ENCODE data around the gene STK11IP.
A peak's percentile ranks its signal among the peaks of the same experiment; 100 is the strongest.

STK11IP gene

DNA sequence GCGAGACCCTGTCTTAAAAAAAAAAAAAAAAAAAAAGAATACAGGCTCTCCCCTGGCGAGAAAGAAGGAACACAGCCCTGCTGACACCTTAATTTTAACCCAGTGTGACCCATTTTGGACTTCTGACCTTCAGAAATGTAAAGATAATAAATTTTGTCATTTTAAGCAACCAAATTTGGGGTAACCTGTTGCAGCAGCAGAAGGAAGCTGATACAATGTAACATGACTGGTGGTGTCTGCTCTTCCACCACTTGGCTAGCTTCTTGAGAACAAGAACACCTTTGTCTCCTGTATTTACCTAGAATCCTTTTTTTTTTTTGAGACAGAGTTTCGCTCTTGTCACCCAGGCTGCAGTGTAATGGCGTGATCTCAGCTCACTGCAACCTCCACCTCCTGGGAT, 6.6 kb upstream of the STK11IP start:
- no peak for DNase-seq

DNA sequence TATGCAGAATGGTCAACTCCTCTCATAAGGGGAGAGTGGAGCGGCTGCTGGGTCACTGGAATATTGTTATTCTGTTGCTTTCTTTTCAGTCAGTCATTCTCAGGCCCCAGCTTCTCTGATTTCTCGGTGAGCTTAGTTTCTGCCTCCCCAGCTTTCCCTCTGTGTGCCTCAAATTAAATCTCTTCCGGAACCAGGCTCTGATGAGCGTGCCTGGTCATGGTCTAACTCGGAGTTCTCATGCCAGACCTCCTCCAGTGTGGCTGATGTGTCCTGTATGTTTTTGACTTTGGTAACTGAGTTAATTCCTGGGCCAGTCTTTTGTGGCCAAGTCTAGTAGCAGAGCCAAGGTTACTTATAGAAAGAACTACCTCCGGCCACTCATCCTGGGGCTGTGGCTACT, 4.9 kb upstream of the STK11IP start:
- no peak for DNase-seq

- no peak for DNase-seq
Observed at GRCh38 chr2:219593154-219593553, 4.5 kb upstream of the STK11IP start.

DNA sequence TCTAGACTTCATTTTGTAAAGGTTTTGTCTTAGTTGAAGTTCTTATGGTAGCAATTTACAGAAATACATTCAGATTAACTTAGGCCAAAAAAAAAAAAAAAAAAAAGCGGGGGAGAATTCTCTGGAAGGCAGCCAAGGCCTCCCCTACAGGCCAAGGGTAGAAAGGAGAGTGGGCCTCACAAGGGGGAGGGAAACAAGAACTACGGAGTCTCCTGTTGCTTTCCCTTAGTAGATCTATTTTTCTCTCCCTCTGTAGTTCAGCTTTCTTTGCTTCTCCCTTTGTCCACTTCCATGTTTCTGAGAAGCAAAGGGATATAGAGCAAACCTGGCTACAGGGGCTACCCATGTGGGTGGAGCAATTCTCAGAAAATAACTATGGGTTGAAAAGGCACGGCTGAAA, 2.4 kb upstream of the STK11IP start:
- no peak for DNase-seq

DNA sequence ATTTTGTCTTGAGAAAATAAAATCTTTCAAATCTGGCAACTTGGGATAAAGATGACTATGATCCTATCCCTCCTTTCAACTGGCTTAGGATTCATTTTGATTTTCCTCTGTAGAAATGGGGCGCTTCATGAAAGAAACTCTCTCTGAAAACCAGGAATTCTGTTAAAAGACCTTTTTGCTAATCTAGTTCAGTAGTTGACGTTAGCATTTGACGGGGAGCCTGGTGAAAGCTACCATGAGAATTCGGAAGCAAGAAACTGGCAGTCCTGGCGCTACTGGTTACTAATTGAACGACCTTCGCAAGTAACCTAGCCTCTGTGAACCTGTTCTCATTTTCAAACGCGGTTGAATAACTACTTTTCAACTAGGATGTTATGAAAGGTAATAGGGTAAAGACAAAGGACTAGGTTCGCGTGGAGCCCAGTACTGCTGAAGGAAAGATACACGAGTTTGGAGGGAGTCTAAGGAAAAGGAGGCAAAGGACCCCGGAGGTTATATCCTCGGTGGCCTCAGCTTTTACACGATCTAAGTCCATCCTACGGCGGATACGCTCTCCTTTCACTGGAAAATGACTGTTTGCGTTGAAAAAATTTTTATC, 604 bp upstream of the STK11IP start:
- DNase-seq: no peak

GRCh38 chr2:219598308-219599078, 836 bp downstream of the STK11IP start:
- peak; percentile 1 for DNase-seq

GRCh38 chr2:219603771-219604170, 6.1 kb downstream of the STK11IP start:
- DNase-seq: no peak

DNA sequence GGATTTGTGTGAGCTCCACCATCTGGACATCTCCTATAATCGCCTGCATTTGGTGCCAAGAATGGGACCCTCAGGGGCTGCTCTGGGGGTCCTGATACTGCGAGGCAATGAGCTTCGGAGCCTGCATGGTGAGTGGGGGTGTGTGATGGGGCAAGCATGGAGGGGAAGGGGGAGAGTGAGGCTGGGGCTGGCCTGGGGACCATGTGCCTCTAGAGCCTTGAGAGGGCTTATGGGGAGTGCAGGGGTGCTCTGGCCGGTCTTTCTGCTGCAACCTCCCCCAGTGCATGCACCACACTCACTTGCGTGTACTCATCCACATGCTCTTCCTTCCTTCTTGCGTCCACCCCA, 7.9 kb downstream of the STK11IP start:
- no peak for DNase-seq

GRCh38 chr2:219607931-219608330, 10.3 kb downstream of the STK11IP start:
- no peak for DNase-seq

GRCh38 chr2:219608399-219608964, 10.8 kb downstream of the STK11IP start:
- DNase-seq: no peak

DNA sequence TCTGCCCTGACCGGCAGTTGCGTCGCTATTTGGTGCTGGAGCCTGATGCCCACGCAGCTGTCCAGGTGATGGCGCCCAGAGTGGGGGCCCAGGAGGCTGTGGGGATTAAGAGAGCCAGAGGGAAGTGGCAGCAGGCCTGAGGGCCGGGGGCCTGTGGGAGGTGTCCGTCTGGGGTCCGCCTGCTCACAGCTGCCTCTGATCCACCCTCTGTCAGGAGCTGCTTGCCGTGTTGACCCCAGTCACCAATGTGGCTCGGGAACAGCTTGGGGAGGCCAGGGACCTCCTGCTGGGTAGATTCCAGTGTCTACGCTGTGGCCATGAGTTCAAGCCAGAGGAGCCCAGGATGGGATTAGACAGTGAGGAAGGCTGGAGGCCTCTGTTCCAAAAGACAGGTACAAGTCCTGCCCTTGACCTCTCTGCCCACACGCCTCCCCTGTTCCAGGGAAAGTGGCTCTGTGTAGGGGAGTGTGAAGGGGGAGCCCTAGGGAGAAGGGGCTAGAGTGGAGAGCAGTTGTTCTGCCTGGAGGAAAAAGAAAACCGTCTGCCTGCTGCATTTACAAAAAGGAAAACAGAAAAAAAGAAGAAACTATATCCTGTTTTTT, 11.6 kb downstream of the STK11IP start:
- DNase-seq: no peak

DNA sequence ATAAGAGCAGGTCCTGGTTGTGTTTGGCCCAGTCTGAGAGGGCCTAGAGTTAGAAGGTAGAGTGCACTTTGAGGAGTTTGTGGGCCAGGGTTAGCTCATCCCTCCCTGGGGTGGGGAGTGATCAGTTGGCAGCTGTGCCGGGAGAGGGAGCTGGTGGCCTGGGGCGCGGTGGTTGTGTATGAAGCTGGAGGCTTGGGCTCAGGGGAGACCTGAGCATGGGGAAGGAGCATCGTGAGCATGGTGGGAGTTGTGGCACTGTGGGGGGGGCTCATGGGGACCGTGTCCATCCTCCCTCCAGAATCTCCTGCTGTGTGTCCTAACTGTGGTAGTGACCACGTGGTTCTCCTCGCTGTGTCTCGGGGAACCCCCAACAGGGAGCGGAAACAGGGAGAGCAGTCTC, 13.6 kb downstream of the STK11IP start:
- DNase-seq: no peak

- no peak for DNase-seq
Observed at GRCh38 chr2:219611866-219612576, 14.4 kb downstream of the STK11IP start.

DNA sequence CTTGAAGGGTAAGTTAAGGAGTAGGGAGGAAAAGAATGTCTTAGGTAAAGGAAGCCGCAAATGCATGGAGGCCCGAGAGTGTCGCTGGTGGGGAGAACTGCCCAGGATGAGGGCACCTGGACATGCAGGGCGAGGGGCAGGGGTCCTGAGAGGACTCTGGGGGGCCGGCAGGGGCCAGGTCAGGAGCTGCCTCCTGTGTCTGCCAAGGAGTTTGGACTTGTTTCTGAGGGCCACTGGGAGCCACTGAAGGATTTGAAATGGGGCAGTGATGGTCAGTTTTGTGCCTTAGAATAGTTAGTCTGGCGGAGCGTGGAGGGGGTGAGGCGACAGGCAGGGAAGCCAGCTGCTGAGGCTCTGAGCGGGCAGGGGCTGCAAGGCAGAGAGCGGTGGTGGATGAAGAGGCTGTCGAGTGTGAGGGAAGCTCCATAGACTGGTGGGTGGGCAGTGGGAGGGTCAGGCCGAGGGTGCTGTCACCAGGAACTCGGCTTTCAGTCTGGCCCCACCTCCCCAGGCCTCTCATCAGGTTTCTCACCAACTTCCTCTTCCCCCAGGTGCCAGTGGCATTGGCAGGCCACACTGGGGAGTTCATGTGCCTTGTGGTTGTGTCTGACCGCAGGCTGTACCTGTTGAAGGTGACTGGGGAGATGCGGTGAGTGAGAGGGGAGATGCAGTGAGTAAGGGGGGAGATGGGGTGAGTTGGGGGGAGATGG, 15.1 kb downstream of the STK11IP start:
- no peak for DNase-seq

- no peak for DNase-seq
Observed at GRCh38 chr2:219613461-219614070, 15.9 kb downstream of the STK11IP start.

GRCh38 chr2:219614076-219614860, 16.6 kb downstream of the STK11IP start:
- no peak for DNase-seq

GRCh38 chr2:219615036-219615435, 17.4 kb downstream of the STK11IP start:
- DNase-seq: no peak

GRCh38 chr2:219615894-219616293, 18.2 kb downstream of the STK11IP start:
- no peak for DNase-seq

- DNase-seq: no peak
Observed at GRCh38 chr2:219616550-219616949, 18.9 kb downstream of the STK11IP start.

DNA sequence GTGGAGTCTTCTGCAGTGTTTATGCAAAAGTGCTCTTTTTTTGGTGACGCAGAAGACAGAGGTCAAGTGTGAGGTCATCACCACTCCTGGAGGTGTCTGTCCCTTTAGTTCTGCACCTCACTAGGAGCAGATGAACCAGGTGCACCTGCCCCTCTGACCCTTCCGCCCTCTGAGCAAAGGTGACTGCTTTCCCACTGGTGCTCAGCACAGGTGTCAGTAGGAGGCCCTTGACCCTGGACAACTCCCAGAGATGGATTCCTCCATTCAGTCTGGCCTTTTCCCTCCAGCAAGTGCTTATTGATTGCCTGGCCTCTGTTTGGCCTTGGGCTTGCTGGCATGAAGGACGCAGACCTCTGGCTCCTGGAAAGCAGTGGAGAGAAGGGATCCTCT, 21.1 kb downstream of the STK11IP start:
- no peak for DNase-seq

GRCh38 chr2:219619235-219619634, 21.6 kb downstream of the STK11IP start:
- DNase-seq: no peak

GRCh38 chr2:219620546-219620945, 22.9 kb downstream of the STK11IP start:
- no peak for DNase-seq
